ENCODE measurements around the gene LCA5L. TPM values are rescaled to one million over a fixed set of nuclear protein-coding genes. Genes with fewer than 3 reads are reported as not detected.

LCA5L gene
- total and polyA plus RNA-seq, 7 donors, result 1.2 to 5.3 (median 3.3) TPM

- WGBS, 3 donors, result 43 to 57% (median 44%) methylated on average over 4 of the region's 4 CpGs
These were observed 8.1 kb upstream of the LCA5L start for GRCh38 chr21:39453571-39454179.

GRCh38 chr21:39452970-39453342, 7.4 kb upstream of the LCA5L start:
- Histone ChIP-seq H3K36me3 (ENCODE audit: insufficient read depth in 1 of 2, low read depth in 1 of 2) (no peaks in the 10 kb centered on the region), H3K9me3 (no peaks in the 10 kb centered on the region), H3K4me3 (peak overlapping the region; percentile 75), H3K4me1 (peaks cover 22% of the 10 kb centered on the region), H3K27ac (peak overlapping the region; percentile 95), H3K27me3 (ENCODE audit: insufficient read depth in 3 of 3, low read length in 2 of 3) (no peaks in the 10 kb centered on the region)
- no peak for TF ChIP-seq CTCF (IDR thresholded peaks at IDR 0.05)
- DNase-seq (peak in 1 of 2 donors; percentile 67), ATAC-seq (peak; percentile 49 to 63 (median 55))
- intact Hi-C loops (cut with DNase I), result no loop called here
- 18 to 36% (median 21%) methylated on average over 6 of the region's 6 CpGs for WGBS, 3 donors

More at GRCh38 chr21:39453571-39454179, 8.1 kb upstream of the LCA5L start:
- Histone ChIP-seq H3K9me3 (no peaks in the 10 kb centered on the region), H3K27ac (peak overlapping the region; percentile 95), H3K36me3 (ENCODE audit: insufficient read depth in 1 of 2, low read depth in 1 of 2) (no peaks in the 10 kb centered on the region), H3K4me1 (peaks cover 22% of the 10 kb centered on the region), H3K27me3 (ENCODE audit: insufficient read depth in 3 of 3, low read length in 2 of 3) (no peaks in the 10 kb centered on the region), H3K4me3 (peak overlapping the region; percentile 75)
- DNase-seq (no peak), ATAC-seq (peak; percentile 22 to 46 (median 34))
- TF ChIP-seq CTCF (IDR thresholded peaks at IDR 0.05), result no peak
- intact Hi-C loops (cut with DNase I), result no loop called here

- H3K4me1 ChIP-seq, result peaks cover 22% of the 10 kb centered on the region
- no peak for TF ChIP-seq CTCF (IDR thresholded peaks at IDR 0.05)
- WGBS, 3 donors, result 20 to 29% (median 23%) methylated on average over 10 of the region's 10 CpGs
- H3K27me3 ChIP-seq (ENCODE audit: insufficient read depth in 3 of 3, low read length in 2 of 3), result no peaks in the 10 kb centered on the region
- H3K9me3 ChIP-seq, result no peaks in the 10 kb centered on the region
- H3K27ac ChIP-seq, result peak overlapping the region; percentile 95
- H3K36me3 ChIP-seq (ENCODE audit: insufficient read depth in 1 of 2, low read depth in 1 of 2), result no peaks in the 10 kb centered on the region
- peak overlapping the region; percentile 75 for H3K4me3 ChIP-seq
- DNase-seq (no peak), ATAC-seq (peak; percentile 68 to 81 (median 75))
- intact Hi-C loops (cut with DNase I), result no loop called here
These were observed 6.8 kb upstream of the LCA5L start for GRCh38 chr21:39452207-39452969.

- intact Hi-C loops (cut with DNase I), result no loop called here
- no peak for TF ChIP-seq CTCF (IDR thresholded peaks at IDR 0.05)
These were observed 6.0 kb upstream of the LCA5L start, which contains the start of gene SH3BGR for GRCh38 chr21:39451332-39452206. TSS of gene SH3BGR (plus strand) at chr21:39451970. CDS start at chr21:39452097, 127 bp downstream.

More at GRCh38 chr21:39451332-39452206, 6.0 kb upstream of the LCA5L start, which contains the start of gene SH3BGR:
- peaks cover 26% of the 10 kb centered on the region for H3K4me1 ChIP-seq
- H3K27ac ChIP-seq, result peak within 1 kb of the TSS; percentile 95
- DNase-seq (peak; percentile 70 to 88), ATAC-seq (peak; percentile 85 to 92 (median 87))
- H3K27me3 ChIP-seq (ENCODE audit: insufficient read depth in 3 of 3, low read length in 2 of 3), result no peaks in the 10 kb centered on the region
- no peaks in the 10 kb centered on the region for H3K9me3 ChIP-seq
- H3K4me3 ChIP-seq, result peak within 1 kb of the TSS; percentile 75
- no peaks in the 10 kb centered on the region for H3K36me3 ChIP-seq (ENCODE audit: insufficient read depth in 1 of 2, low read depth in 1 of 2)
- WGBS, 3 donors, result 17 to 20% (median 19%) methylated on average over 15 of the region's 15 CpGs
